DMS53 treated with DMSO at 0.1 percent for 48 hours (cell line): ENCODE results near the gene ANKUB1.
"Not testable (repeated sequence)": the region's sequence is repeated elsewhere in the genome, so short reads cannot be mapped to it uniquely, and the experiment has no call there.

Source experiments
- DNase-seq: peaks from one replicate; lab custom pipeline; 2025; ENCODE audit not compliant: unreplicated experiment; lab: John Stamatoyannopoulos, UW

Gene ANKUB1, protein sequence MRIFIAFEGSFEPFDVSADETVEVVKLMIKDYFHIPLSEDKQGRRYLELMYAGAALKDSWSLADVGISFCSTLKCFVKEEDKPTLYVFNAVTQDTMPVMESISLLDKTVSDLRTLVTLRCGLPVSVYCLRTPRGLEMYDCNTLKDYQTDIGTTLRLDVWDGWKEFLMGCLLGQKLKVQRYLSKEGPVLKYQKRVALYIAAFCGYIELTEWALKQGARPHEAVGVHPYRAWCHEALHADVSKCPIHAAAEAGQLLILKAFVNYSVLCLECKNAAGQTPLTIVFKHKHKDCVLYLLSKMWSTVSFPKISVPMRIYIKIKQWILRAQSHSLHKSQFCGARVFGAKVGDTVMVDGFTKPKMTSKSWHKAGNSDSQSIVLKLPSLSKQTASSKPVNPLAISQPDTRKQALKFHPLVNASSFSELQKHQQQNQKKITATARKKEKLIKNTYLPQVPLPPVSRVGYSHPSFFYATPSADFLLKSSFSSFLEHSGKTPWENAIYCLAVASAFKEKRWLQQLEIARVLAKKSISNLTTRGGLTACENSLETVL

DNA sequence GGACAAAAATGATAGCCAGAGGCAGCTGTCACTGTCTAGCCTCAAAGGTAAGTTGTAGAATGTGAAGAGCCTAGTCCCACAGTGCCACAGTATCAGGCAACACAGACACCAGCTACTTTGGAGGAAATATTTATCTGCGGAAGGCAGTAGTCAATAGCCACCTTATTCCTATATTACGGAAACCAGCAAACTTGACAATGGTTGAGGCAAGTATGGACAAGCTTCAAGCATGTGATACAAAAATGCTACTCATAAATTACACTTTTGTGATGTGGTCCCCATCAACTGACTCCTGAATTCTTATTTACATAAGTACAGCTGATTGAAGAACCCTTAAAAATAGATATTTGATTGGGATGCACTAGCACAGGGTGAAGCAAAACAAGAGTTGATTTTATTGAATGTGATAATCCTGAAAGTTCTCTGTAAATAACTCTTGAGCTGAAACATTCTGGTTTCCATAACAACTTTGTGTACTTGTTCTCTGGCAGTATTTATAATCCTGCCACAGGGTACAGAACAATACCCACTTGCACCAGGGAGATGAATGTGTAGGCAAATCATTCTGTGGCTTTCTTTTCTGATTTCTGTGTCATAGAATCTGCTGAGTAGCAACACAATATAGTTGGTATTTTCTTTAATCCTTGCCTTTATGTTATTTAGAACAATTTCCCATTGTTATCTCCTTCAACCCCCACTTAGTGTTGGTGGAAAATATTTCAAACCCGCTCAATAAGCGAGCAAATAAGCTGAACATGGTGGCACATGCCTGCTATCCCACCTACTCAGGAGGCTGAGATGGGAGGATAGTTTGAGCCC, at the start of gene ANKUB1:
ANKUB1 (minus strand) TSS at position 103 of the 819 bp plus-strand sequence. CDS start 188 bp downstream, outside the sequence.
- peak; percentile 55 for DNase-seq

DNA sequence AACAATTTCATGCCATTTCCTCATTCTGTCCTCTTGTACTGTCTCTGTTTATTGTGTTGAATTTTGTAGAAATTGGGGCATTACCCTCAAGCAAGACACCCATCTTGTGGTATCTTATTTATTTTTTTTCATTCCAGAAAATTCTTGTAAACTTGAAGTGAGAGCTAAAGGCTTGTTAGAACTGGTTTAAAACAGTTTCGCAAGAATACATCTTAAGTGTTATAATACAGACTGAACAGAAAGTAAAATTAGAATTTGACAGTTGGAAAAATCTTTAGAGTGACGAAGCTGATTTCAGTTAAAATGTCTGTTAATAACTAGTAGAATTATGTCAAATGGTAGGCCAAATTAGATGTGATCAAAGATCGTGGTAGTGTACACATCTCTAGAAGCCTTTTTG, 47.5 kb upstream of the ANKUB1 start:
- no peak for DNase-seq

DNA sequence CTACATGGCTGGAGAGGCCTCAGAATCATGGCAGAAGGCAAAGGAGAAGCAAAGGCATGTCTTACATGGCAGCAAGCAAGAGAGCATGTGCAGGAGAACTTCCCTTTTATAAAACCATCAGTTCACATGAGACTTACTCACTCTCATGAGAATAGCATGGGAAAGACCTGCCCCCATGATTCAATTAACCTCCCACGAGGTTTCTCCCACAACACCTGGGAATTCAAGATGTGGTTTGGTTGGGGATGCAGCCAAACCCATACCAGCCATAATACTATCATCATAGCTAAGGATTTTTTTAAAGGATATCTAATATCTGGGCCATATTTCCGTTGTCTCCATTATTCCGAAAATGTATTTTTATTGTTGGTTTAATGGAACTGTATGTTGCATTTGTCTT, 47.1 kb upstream of the ANKUB1 start:
- DNase-seq = not testable (repeated sequence)

DNA sequence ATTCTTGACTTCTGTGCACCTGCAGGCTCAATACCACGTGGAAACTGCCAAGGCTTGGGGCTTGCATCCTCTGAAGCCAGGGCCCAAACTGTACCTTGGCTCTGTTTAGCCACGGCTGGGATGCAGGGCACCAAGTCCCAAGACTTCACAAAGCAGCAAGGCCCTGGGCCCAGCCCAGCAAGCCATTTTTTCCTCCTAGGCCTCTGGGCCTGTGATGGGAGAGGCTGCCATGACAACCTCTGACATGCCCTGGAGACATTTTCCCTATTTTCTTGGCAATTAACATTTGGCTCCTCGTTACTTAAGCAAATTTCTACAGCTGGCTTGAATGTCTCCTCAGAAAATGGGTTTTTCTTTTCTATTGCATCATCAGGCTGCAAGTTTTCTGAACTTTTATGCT, 46.1 kb upstream of the ANKUB1 start:
- not testable (repeated sequence) for DNase-seq

DNA sequence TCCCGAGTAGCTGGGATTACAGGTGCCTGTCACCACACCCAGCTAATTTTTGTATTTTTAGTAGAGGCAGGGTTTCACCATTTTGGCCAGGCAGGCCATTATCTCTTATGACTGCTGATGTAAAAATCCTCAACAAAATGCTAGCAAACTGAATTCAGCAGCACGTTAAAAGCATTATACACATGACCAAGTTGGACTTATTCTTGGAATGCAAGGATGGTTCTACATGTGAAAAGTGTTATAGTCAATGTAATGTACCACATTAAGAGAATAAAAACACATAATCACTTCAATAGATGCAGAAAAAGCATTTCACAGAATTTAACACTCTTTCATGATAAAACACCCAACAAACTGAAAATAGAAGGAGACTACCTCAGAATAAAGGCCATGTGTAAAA, 40.9 kb upstream of the ANKUB1 start:
- no peak for DNase-seq

DNA sequence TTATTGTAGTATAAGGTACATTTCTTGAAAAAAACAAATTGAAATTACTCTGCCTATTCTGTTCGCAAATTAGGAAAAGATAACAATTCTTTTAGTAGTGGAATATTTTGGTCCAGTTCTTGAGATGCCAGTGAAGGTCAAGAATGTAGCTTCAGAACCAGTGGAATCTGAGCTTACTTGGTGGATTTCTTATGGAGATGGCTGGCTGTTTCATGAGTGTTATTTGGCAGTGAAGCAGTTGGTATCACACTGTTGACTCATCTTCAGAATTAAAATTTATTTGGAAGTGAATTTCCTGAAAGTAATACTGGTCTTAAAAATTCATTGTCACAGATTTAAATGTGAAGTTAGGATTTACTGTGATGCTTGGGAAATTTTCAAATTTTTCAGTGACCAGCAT, 39.7 kb upstream of the ANKUB1 start:
- DNase-seq = no peak

DNA sequence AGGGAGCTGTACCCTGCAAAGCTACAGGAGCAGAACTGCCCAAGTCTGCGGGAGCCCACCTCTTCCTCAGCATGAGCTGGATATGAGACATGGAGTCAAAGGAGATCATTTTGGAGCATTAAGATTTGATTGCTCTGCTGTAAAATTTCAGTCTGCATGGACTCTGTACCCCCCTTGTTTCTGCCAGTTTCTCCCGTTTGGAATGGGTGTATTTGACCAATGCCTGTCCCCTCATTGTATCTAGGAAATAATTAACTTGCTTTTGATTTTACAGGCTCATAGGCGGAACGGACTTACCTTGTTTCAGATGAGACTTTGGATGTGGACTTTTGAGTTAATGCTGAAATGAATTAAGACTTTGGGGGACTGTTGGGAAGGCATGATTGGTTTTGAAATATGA, 39.0 kb upstream of the ANKUB1 start:
- DNase-seq = no peak

DNA sequence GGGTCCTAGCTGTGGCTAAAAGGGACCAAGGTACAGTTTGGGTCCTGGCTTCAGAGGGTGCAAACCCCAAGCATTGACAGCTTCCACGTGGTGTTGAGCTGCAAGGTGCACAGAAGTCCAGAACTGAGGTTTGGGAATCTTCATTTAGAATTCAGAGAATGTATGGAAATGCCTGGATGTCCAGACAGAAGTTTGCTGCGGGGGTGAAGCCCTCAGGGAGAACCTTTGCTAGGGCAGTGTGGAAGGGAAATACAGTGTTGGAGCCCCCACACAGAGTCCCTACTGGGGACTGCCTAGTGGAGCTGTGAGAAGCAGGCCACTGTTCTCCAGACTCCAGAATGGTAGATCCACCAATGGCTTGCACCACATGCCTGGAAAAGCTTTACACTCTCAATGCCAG, 38.5 kb upstream of the ANKUB1 start:
- no peak for DNase-seq

DNA sequence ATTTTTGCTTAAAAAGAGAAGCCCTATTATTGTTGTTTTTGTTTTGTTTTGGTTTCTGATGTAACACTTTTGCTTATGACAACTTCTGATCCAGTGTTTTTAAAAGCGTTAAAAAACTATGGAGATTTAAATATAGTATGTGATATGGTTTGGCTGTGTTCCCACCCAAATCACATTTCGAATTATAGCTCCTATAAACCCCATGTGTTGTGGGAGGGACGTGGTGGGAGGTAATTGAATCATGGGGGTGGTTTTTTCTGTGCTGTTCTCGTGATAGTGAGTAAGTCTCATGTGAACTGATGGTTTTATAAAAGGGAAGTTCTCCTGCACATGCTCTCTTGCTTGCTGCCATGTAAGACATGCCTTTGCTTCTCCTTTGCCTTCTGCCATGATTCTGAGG, 37.3 kb upstream of the ANKUB1 start:
- DNase-seq = not testable (repeated sequence)

DNA sequence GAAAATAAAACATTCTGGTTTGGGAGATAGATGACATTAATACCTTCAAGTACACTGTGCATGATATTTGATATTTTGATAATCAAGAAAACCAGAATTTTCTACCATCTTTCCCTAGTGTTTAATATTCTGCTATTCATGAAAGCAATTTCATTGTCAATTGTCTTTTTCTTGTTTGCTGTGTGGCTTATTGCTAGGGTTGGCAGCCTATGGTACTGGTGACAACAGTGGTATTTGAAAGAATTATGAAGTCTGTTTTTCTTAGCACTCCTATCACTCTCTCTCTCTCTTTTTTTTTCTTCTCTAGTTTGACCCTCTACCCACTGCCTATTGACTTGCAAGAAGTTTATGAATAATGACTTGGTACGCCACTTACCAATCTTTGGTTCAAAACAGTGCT, 36.0 kb upstream of the ANKUB1 start:
- no peak for DNase-seq

DNA sequence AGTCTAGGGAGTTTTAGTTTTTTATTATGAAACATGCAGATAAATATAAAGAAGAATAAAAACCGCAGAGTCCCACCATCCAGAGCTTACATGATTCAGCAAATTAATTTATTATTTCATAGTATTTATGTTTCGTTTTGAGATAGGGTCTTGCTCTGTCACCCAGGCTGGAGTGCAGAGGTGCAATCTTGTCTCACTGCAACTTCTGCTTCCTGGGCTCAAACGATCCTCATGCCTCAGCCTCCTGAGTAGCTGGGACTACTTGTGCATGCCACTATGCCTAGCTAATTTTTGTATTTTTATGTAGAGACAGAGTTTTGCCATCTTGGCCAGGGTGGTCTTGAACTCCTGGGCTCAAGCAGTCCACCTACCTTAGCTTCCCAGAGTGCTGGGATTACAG, 34.3 kb upstream of the ANKUB1 start:
- DNase-seq = no peak

DNA sequence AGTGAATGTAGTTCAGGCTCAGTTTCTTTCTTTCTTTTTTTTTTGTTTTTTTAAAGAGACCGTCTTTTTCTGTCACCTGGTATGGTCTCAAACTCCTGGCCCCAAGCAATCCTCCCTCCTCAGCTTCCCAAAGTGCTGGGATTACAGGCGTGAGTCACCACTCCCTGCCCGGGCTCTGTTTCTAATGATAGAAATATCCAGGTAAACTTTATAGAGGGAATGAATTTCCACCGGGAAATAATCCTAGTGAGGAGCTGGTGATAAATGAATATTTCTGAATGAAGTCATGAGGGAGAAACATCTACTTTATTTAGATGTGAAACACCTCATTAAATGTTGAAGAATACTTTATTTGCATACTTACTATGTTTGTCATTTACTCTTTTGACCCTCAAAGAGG, 27.8 kb upstream of the ANKUB1 start:
- no peak for DNase-seq

DNA sequence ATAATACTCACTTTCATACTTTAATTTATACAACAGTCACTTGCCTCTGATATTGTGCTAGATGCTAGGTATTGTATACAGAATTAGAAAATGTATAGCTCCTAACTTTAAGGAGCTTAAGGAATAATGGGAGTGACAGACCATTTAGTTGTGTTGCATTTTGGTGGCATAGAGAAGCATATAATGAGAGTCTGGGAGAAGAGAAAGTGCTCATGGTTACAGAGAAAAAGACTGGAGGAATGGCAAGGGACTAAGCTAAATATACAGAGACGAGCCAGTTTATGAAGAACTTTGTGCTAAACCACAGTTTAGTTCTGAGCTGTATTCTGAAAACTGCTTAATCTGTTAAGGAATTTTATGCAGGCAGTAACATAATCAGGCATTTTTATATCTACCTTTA, 27.1 kb upstream of the ANKUB1 start:
- DNase-seq = no peak

DNA sequence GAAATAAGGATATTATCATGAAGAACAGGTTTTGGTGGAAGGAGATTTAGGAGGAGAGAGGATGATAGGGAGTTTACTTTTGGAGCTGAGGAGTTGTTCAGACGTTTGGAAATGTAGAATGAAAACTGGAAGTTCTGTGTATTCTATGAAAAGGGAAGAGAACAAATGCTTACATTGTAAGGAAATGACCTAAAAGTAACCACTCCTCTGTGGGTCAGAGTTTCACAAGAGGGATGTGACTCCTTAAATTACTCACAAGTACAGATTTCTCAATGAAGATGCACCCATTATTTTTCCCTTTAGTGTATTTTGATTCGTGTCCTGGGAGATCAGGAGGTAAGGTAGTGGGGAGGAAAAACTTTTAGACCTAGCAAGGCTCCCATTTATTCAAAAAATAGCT, 24.6 kb upstream of the ANKUB1 start:
- no peak for DNase-seq

DNA sequence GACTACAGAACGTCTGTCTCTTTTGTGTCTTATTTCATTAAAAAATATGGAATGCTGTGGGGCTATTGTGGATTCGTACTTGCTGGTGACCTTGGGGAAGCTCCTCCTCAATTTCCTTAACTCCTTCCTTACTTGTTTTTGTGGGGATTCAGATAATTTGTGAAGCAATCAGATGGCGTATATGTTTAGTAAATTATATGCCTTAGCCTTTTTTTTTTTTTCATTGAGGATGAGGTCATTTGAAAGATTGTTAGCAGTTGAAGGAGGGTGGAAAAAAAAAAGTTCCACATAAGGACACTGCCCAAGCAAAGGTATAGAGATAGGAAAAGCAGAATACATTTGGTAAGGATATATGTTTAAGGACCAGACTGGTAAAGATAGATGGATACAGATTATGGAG, 24.0 kb upstream of the ANKUB1 start:
- no peak for DNase-seq

DNA sequence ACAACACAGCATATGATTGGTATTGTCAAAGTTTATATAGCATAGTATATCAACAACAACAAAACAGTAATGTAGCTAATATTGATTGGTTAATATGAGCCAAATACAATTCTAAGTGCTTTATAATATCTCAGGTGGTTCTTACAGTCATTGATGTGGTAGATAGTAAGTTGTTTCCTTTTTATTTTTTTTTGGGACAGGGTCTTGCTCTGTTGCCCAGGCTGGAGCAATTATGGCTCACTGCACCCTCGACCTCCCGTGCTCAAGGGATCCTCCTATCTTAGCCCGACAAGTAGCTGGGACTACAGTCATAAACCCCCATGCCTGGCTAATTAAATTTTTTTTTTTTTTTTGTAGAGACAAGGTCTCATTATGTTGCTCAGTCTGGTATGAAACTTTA, 23.4 kb upstream of the ANKUB1 start:
- DNase-seq = no peak

DNA sequence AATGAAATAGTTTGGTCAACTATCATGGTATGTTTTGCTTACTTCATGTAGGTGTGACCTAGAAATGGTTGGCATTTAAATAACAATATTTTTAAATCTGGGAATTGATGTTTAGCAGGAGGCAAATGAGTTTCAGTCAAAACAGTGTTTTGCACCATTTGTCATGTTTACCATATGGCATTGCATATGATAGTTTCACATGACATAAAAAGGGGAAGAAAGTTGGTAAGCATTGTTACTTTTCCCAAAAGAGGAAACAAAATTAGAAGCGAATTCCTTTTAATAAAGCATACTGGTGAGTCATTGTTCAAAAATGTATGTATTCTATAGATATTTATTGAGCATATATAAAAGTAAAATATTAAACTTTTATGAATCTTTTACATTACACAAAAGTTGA, 23.0 kb upstream of the ANKUB1 start:
- DNase-seq = no peak

DNA sequence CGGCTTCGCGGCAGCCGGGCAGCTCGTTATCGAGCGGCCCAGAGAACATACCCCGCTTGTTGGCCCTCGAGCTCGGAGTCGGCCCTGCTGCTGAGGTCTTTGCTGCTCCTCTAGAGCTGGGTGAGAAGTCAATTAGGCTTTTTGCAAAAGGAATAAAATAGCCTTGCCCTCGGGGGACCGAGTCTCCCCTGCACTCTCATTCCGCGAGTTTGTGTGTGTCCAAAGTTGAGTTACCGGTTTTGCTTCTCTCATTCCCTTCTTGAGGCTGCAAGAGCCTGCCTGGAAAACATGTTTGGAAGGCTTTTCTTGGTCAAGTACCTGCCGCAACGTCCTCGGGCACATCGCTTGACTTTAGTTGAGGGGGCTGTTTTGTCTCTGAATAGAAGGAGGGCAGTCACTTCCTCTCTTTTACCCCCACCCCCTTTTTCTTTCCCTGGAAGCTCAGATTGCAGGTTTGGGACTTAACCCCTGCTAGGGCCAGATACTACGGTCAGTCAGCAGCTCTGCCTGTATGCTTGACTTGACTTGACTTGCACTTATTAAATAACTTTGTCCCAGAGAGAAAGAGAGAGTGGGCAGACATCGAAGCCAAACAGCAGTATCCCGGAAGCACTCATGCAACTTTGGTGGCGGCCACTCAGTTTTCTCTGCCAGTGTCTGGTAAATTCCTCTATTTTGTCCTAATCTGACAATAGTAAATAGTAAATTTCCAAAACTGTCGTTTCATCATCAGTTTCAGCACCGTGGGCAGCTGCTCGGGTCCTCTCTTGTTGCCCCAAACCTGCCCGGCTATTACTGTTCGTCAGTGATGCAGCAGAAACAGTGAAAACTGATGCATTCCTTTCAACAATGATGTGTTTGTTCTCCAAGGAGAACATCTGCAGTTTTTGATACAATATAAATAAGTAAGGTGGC, 21.3 kb upstream of the ANKUB1 start:
- DNase-seq = peak; percentile 38

DNA sequence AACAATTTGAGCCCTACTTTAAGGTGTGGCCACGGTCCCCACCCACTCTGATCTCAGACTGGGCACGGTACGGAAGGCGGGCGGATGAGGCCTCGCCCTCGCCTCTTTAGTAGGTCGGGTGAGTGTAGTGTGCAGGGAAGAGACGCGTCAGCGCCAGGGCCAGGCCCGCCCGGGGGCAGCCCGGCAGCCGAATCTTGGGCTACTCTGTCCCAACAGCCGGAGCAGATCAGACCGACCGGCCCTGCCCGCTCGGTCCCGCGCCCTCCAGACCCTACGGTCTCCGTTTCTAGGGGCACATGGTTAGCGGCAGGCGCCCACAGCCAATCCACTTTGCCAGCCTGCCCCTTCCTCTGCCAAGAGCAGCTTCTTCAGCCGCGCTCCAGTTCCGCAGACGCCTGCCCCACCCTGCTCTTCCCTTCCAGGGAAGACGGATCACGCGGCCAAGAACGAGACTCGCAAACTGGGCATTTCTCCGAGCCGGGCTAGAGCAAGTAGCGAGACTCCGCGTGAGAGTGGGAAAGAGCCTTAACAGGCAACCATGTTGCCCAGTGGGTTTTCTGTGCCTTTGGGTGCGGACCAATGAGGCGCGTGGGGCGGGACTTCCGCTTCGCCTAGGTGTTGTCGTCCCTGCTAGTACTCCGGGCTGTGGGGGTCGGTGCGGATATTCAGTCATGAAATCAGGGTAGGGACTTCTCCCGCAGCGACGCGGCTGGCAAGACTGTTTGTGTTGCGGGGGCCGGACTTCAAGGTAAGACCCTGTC, 20.4 kb upstream of the ANKUB1 start, which contains the start of gene RNF13:
RNF13 (plus strand) TSS at position 610 of the 761 bp plus-strand sequence. CDS start 32,812 bp downstream, outside the sequence.
- peak; percentile 64 for DNase-seq

DNA sequence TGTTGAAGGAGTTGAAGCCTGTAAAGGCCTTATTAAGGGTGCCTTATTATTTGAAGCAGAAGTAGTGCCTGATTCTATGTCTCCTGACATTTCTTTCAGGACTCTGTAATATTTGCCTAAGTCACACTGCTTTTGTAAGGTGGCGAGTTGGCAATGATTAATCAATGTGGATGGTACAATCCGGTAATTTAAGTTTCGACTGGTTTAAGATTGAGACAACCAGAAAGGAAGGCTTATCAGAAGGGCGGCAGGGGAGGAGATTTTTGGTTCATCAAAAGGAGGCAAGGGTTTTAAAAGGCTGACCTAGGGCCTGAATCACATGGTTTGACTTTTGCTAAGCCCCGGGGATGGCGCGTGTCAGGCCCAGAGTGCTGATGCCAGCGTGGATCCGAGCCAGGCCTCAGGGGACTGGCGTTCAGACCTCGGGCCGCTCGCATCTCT, 19.8 kb upstream of the ANKUB1 start:
- no peak for DNase-seq
